Kidney glomerular epithelial cell (primary cell): ENCODE results near the gene ZKSCAN4.

Experiments
- DNase-seq: peaks from one replicate; lab custom pipeline; 2025; lab: John Stamatoyannopoulos, UW

ZKSCAN4 gene

GRCh38 chr6:28248916-28249315 is 3.2 kb downstream of the ZKSCAN4 start:
- no peak for DNase-seq

DNA sequence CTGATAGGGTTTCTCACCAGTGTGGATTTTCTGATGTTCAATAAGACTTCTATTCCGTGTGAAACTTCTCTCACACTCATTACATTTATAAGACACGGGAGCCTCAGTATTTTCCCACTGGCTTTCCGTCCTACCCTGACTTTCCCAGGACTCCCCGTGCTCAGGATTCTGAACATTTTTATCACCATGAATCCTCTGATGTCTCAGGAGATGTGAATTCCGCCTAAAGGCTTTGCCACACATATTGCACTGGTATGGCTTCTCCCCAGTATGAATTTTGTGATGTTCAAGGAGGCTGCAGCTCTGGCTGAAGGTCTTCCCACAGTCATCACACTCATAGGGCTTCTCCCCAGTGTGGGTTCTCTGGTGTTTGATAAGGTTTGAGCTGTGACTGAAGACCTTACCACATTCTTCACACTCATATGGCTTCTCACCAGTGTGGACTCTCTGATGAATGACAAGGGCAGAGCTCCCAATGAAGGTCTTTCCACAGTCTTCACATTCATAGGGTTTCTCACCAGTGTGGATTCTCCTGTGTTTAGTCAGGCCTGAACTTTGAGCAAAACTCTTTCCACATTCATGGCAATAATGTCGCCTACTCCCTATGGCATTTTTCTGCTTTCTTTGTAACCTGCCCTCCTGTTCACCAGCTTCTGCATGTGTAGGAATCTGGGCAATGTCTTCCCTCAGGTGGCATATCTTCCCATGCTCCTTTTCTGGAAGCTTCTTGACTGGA is 6.7 kb downstream of the ZKSCAN4 start:
- no peak for DNase-seq

- no peak for DNase-seq
Observed at GRCh38 chr6:28243946-28244345, 8.1 kb downstream of the ZKSCAN4 start.

- no peak for DNase-seq
Observed at GRCh38 chr6:28240471-28240870, 11.6 kb downstream of the ZKSCAN4 start.

DNA sequence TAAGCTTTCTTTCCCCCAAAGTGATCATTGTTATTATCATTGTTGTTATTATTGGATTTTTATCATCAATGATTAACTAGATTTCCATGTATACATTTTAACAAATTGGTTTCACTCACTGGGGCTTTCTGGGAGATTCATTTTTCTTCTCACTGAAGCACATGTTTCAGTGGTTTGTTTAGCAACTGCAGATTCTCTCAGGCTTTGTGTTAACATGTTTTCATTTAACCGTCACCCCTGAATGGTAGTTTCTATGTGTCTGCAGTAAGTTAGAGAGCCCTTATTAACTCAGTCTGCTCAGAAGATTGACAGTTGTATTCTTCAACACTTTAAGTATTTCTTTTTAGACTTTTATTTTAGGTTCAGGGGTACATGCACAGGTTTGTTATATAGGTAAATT is 12.4 kb downstream of the ZKSCAN4 start:
- DNase-seq, result no peak

- no peak for DNase-seq
Observed at GRCh38 chr6:28235912-28236452, 16.1 kb downstream of the ZKSCAN4 start.

DNA sequence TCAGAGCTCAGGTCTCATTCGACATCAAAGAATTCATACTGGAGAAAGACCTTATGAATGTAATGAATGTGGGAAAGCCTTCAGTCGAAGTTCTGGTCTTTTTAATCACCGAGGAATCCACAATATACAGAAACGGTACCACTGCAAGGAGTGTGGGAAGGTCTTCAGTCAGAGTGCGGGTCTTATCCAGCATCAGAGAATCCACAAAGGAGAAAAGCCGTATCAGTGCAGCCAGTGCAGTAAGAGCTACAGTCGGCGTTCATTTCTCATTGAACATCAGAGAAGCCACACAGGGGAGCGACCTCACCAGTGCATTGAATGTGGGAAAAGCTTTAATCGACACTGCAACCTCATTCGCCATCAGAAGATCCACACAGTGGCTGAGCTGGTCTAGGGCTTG is 19.3 kb downstream of the ZKSCAN4 start:
- no peak for DNase-seq

DNA sequence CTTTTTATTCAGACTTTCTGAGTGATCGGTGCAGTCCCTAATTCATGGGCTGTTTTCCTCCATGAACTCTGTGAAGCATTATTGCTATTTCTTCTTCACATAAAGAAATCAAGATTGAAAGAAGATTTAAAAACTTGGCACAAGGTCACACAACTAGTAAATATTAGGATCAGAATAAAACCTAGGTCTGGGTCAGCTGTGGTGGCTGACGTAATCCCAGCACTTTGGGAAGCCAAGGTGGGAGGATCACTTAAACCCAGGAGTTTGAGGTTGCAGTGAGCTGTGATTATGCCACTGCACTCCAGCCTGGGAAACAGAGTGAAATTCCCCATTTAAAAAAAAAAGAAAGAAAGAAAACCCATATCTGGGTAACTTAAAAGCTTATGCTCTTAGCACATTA is 25.6 kb downstream of the ZKSCAN4 start:
- no peak for DNase-seq

- DNase-seq, result peak; percentile 95
Observed at GRCh38 chr6:28225056-28225834, 26.8 kb downstream of the ZKSCAN4 start, which contains the start of gene ZSCAN9. Gene ZSCAN9, plus strand, starts transcription at chr6:28225275. Its CDS starts 1,810 bp downstream, at chr6:28227085.

- peak; percentile 55 for DNase-seq
Observed at GRCh38 chr6:28224131-28225055, 27.7 kb downstream of the ZKSCAN4 start.

DNA sequence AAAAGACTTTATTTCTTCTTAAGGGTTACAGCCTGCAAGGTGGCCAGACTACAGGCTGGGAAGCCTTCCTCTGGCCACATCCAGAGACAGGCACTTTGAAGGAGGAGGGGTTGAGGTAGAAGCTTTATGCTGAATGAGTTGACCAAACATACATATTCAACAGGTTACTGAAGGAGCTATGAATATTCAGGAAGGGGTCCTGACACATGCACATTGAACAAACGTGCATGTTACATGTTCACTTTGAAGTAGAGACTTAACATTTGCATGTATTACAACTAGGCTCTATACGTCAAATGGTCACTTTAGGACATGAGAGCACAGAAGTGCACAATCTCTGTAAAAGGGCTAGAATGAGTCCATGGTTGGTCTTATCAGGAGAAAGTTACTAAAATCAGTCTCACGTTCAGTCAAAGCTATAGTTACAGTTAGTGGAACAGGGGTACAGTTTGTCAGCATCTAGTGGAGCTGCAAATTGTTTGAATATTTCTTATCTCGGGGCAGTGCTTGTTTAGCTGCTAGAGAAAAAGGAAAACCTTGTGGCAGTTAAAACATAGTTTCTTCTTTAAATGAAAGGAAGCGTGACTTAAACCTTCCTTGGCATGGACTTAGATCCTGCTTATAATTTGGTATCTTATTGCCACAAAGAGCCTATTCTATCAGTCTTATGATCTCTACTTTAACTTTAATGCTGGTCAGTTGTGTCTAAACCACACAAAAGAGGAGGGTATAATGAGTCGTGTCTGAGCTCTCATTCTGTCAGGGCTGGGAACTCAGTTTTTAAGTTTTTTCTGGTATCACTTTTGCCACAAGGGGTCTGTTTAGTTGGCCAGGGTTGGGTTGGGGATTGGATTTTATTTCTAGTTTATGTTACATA is 31.6 kb downstream of the ZKSCAN4 start:
- no peak for DNase-seq

DNA sequence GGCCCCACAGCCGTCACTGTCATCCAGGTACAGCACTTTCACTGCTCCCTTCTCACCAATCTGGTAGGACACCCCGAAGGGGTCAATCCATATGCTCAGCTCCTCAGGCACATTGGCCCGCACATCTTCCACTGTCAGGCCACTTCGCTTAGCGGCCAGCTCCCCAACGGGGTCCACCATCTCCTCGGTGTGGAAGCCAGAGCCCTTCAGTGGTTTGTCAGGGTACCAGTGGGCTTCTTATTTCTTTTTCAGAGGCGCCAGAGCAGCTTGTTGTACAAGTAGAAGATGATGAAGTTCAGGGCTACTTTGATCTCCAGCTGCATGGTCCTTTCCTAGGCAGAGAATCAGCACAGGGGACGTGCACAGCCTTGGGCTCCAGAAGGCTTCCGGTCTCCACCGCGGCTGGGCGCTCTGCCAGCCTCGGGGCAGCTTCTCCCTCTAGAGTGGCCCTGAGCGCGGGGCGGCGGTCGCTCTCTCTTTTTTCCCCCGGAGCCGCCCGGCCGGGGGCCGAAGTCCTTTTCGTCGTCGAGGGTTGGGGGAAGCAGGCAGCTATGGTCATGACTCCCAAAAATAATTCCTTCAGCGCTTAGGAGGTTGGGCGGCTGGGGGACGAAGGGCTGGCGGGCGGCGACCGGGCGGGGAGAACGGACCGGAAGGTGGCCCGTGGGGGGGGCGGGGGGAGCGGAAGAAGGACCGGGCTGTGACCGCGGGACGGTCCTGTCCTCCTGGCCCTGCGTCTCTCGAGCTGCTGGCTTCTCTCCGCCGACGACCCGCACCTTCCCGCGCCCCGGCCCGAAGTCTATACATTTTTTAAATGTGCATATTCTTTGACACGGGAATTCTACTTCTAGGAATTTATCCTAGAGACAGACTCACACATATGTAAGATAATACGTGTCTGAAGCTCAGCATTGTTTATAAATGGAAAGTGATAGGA is 33.5 kb downstream of the ZKSCAN4 start:
- DNase-seq, result no peak

DNA sequence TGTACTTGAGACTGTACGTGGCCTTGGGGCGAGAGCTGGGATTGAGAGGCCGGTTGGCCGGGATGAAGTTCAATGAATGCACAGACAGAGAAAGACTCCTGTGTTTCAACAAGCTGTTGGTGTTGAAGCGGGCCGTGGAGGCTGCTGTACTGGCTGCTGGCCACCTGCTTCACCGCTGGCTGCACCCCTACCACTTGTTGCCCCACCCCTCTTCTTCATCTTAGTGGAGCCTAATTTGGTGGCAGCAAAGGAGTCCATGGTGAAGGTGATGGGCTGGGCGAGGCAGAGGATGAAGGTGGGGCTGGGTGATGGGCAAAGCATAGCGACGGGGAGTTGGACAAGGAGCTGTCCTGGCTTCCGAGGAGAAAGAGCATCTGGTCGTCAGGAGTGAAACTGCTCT is 34.2 kb downstream of the ZKSCAN4 start:
- no peak for DNase-seq

DNA sequence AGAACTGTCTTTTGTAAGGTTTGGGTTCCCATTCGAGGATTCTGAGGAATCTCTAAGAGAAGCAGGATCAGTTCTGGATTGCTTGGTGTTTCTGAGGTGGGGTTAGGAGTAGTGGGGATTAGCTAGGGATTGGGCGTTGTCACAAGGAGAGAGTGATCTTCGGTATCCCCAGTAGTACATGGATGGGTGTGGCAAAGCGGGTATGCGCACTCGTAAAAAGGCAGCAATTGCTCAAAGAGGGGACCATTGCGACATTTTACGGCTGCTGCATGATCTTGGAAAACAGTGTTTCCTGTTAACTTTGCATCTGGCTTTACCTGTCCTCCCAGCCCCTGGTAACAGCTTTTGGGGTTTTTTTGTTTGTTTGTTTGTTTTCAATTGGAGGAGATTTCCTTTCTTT is 36.6 kb downstream of the ZKSCAN4 start:
- DNase-seq, result no peak

GRCh38 chr6:28213213-28213523 is 38.9 kb downstream of the ZKSCAN4 start:
- DNase-seq, result no peak

DNA sequence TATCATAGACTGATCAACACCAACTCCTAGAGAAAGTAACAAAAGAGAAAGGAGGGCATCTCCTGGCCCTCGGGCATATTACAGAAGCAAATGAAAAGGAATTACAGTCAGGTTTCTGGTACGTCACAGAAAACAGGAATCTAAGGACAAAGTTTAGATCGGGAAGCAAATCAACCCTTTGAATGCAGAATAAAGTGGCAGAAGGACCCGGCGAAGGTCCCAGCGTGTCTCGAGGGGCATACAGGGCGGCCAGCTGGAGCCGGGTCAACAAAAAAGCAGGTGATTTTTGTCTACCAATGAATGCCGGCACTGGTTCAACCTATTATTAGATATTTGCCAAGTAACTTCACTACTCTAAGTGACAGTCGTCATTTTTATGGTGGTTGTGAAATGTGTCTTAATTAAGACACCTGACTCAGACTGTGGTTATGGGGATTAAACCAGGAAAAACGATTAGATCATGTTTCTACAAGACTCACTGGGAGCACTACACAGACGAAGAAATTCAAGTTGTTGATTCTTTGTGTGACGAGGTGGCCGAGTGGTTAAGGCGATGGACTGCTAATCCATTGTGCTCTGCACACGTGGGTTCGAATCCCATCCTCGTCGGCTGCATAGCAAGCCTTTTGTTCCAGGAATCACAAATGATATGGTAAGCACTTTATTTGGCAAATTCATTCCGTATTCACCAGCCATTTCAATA is 39.4 kb downstream of the ZKSCAN4 start:
- peak; percentile 83 for DNase-seq

- DNase-seq, result no peak
Observed at GRCh38 chr6:28211840-28212509, 40.1 kb downstream of the ZKSCAN4 start.

DNA sequence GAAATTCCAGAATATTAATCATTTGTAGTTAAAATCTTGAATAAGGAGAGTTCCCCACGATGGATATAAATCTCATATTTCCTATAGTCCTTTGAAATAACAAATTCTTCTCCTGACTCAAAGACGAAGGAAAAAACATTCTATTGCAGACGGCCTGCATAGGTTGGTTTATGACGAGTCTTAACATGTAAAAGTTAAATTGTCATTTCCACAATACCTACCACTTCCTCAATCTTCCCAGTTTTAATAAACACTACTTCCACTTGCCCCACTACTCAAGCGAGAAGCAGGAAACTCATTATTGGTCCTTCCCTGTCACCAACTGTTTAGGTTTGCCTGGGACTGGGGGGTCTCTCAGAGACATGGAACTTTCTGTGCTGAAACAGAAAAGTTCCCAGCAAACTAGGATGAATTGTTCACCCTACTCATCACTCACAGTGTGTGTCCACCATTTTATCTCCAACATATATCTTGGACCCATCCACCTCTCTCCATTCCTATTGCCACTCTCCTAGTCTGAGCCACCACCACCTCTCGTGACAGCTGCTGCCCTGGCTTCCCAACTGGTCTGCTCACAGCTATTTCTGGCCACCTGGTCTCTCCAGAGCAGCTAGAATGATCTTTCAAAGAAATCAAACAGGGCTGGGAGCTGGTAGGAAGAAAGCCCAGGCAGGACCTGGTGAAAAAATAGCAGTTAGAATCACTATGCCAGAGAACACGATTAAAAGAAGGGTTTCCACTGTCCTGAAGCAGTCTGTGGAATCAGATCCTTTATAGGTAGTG is 42.1 kb downstream of the ZKSCAN4 start:
- no peak for DNase-seq
